Cardiac septum (tissue), 1 donor: ENCODE data around the gene PYROXD2. TPM values are rescaled to one million over a fixed set of nuclear protein-coding genes. Genes with fewer than 3 reads are reported as not detected.

ENCODE experiments used
- DNase-seq: peaks from one replicate; pipeline ENCODE4 v3.0.0-alpha.2; 2020; ENCODE audit warnings: low spot score
- intact Hi-C: fragments of 100-400 bp; cut with DNase I; formaldehyde crosslinking; loops from one replicate; pipeline ENCODE4 v1.14.0; 2022
- total RNA-seq: library from RNA; stranded (reverse); fragmentation: NEBNext Ultra II Directional; extraction: Animal tissue kit (Norgen Biotek cat#: 25700); gene quantifications from one replicate; pipeline ENCODE4 v1.2.1, GENCODE V29; 2021
- donor health status: DM: no; HTN: no; CAD: no.

The PYROXD2 gene
- total RNA-seq, 1 donor from 2014 or later, result 11.7 TPM

GRCh38 chr10:98438715-98439114 lies 23.7 kb upstream of the PYROXD2 start:
- intact Hi-C loops, result no loop called here
- no peak for DNase-seq

- intact Hi-C loops, result no loop called here
- no peak for DNase-seq
Observed at GRCh38 chr10:98436704-98437103, 21.7 kb upstream of the PYROXD2 start.

GRCh38 chr10:98435178-98435577 lies 20.2 kb upstream of the PYROXD2 start:
- no peak for DNase-seq
- intact Hi-C loops, result no loop called here

GRCh38 chr10:98433881-98434732 lies 19.1 kb upstream of the PYROXD2 start:
- intact Hi-C loops, result no loop called here
- no peak for DNase-seq

- intact Hi-C loops, result no loop called here
- no peak for DNase-seq
Observed at GRCh38 chr10:98433371-98433770, 18.4 kb upstream of the PYROXD2 start.

GRCh38 chr10:98432330-98432729 lies 17.3 kb upstream of the PYROXD2 start:
- no peak for DNase-seq
- intact Hi-C loops, result no loop called here

GRCh38 chr10:98431016-98431415 lies 16.0 kb upstream of the PYROXD2 start:
- intact Hi-C loops, result no loop called here
- DNase-seq, result peak; percentile 85

- intact Hi-C loops, result no loop called here
- DNase-seq, result no peak
Observed at GRCh38 chr10:98430427-98430826, 15.4 kb upstream of the PYROXD2 start.

- no peak for DNase-seq
- intact Hi-C loops, result loop anchor here (5.0 kb wide), 1 partner anchor 38 kb away; no protein-coding TSS in a partner anchor
Observed at GRCh38 chr10:98429320-98430072, 14.5 kb upstream of the PYROXD2 start.

GRCh38 chr10:98427011-98427515 lies 12.1 kb upstream of the PYROXD2 start:
- intact Hi-C loops, result loop anchor here (5.0 kb wide), 1 partner anchor 40 kb away; no protein-coding TSS in a partner anchor
- no peak for DNase-seq

- intact Hi-C loops, result loop anchor here (5.0 kb wide), 1 partner anchor 42 kb away; no protein-coding TSS in a partner anchor
- no peak for DNase-seq
Observed at GRCh38 chr10:98425511-98426352, 10.8 kb upstream of the PYROXD2 start.

GRCh38 chr10:98424295-98425254 lies 9.6 kb upstream of the PYROXD2 start:
- intact Hi-C loops, result loop anchor here (5.0 kb wide), 1 partner anchor 43 kb away; no protein-coding TSS in a partner anchor
- no peak for DNase-seq

GRCh38 chr10:98423691-98424120 lies 8.7 kb upstream of the PYROXD2 start:
- intact Hi-C loops, result no loop called here
- DNase-seq, result no peak

GRCh38 chr10:98422182-98422581 lies 7.2 kb upstream of the PYROXD2 start:
- no peak for DNase-seq
- intact Hi-C loops, result no loop called here

GRCh38 chr10:98420786-98421185 lies 5.8 kb upstream of the PYROXD2 start:
- no peak for DNase-seq
- intact Hi-C loops, result no loop called here

- DNase-seq, result no peak
- intact Hi-C loops, result loop anchor here (10.0 kb wide), 1 partner anchor 155 kb away; the partner anchor contains the start of gene LOXL4
Observed at GRCh38 chr10:98419469-98420261, 4.7 kb upstream of the PYROXD2 start.

GRCh38 chr10:98418665-98419468 lies 3.9 kb upstream of the PYROXD2 start:
- intact Hi-C loops, result loop anchor here (10.0 kb wide), 1 partner anchor 154 kb away; the partner anchor contains the start of gene LOXL4
- no peak for DNase-seq
